ENCODE data around the gene STK11.

The STK11 gene

DNA sequence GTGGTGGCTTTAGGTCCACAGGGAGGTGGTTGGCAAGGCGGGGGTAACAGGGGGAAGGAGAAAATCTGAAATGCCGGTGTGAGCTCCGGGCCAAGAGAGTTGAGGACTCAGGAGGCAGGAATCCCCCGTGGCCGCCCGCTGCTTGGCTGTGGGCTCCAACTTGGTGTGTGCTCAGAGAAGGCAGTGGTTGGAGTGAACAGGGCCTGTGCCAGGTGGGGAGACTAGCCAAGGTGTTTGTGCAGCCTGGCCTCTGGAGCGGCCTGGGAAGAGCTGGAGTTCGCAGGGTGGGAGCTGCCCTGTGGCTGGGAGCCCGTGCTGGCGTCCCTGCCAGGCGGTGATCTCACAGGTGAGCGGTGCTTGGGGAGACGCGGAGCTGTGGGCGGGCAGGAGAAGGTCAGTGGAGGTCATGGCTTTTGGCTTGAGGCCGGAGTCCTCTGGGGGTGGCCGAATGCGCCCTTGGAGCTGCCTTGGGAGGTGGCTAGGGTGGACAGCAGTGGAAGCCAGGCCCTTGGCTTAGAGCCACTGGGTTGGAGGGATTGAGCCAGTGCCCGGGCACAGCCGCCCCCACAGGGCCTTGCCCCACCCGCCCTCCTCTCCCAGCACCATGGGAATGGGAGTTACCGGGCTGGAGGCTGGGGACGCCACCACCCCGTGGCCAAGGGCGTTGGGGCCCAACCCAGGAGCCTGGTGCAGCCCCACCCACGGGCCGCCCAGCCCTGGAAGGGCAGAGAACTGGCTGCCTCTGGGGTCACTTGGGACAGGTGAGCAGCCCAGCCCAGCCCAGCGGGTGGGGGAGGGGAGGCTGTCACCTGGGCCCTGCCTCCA, 56.4 kb downstream of the STK11 start:
- no peak for DNase-seq (ENCODE audit: low read depth in 2 of 2)

- DNase-seq (ENCODE audit: low read depth in 2 of 2): no peak
These were observed 57.1 kb downstream of the STK11 start for GRCh38 chr19:1262623-1263123.

DNA sequence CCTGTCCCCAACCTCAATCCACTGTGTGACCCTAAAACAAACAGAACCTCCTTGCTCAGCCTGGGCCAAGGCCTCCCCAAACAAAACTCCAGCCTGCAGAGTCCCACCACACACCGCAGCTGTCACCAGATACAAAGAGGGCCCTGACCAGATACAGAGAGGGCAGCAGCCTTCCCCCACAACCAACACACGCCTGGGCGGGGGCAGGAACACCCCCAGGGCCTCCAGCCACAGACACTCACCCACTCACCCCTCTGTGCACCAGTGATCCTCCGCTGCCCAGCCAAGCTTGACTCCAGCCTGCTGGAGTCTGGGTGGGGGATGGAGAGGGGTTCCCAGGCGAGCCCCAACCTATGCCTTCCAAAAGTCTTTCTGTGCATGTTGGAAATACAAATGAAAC, 57.6 kb downstream of the STK11 start:
- no peak for DNase-seq (ENCODE audit: low read depth in 2 of 2)

DNA sequence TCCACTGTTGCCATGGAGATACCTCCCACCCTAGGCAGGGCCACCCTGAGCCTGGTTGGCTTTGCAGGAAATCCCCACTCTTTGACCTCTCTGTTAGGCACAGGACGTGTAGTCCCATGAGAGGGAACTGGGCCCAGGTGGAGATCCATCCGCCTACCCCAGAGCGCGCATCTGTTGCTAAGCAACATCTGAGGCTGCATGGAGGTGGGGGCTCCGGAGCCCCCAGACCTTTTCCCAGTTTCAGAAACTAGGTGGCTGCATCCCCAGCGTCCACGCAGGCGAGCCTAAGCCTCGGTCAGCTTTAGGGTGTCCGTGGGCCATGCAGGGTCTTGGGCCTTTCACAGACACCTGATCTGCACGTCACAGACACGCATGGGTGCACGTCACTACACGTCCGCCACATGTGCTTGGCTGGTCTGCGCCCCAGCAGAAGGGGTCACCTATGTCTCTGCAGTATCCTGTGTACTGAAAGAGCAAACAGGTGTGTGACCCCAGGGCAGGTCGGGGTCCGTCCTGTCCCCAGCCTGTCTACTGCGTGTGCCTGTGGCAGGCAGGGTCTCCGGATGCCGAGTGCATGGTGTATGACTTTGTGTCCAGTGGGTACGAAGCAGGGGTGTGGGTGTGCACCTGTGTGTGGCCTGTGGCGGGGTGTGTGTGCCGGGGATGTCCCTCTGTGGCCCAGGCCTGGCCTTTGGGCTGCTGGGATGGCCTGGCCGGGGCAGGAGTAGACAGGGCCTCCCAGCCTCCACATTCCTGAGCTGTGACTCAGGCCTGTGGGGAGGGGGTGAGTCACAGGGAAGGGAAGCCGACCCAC, 59.4 kb downstream of the STK11 start:
- DNase-seq (ENCODE audit: low read depth in 2 of 2): no peak

DNA sequence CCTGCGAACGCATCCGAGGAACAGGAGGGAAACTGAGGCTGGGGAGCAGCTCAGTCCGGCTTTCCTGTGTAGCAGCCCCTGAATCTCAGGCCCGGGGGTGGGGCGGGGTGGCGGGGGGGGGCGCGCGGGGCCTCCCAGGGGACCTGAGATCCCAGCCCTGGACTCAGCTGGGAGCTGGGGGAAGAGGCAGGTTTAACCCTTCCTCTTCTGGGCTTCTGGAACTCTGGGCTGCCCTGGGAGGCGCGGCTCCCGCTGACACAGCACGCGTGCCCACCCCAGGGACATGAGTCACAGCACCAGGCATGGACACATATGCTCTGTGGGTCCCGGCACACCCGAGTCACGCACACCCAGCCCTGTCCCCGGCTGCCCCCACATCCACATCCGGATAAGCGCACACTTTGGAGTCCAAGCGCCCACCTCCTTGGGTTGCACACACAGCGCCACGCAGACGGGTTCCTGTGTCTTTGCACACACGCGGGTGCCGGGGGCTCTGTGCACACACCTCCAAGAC, 60.1 kb downstream of the STK11 start:
- no peak for DNase-seq (ENCODE audit: low read depth in 2 of 2)

DNA sequence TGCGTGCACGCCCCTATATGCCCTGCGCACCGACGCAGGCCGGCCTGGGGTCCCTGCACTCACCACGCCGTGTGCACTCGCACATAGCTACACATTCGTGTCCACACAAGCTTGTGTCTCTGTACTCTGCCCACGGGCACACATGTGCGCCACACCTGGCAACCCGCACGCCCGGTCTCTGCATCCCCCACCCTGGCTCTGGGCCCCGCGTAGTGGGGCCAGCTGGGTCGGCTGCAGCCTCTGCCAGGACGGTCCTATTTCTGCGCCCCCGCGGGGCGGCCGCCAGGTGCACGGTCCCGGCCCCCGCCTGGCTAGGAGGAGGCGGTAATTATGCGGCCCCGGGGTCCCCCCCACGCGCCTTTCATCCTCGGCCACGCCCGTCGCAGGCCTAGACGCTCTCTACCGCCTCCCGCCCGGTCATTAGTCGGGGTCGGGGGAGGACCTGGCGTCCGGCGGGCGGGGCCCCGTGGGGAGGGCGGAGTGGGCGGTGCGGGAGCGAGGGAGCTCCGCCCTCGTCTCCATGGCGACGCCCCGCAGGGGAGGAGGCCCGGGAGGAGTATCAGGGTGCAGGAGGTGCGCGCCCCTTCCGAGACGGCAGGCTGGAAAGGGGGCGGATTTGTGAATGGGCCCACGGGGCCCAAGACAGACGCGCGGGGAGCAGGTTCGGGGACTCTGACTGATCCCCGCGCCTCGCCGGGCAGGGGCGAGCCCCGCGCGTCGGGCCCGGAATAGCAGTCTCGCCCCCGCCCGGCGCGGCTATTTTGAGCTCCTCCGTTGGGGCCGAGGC, 60.7 kb downstream of the STK11 start:
- DNase-seq (ENCODE audit: low read depth in 2 of 2): peak; percentile 85

DNA sequence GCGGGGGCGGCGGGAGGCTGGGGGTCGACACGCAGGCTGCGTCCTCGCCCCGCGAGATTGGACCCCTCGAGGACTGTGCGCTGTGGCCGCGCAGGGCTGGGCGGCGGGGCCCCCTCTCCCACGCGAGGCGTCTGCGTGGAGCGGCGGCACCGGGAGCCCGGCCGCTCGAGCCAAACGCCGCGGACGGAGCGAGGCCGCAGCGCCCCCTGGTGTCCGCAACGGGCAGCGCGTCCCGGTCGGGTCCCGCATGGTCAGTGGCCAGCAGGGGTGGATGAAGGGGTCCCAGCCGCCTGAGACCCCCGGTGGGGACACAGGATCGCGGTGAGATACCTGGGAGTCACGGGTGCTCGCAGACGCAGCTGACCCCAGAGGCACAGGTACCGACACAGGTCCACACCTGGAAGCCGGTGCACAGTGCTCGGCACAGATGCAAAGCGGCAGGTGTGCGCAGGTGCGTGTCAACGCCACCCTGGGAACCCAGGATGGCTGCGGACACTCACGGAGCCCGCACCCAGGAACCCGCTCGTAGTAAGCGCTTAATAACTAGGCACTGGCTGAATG, 61.4 kb downstream of the STK11 start:
- peak; percentile 64 to 67 for DNase-seq (ENCODE audit: low read depth in 2 of 2)

DNA sequence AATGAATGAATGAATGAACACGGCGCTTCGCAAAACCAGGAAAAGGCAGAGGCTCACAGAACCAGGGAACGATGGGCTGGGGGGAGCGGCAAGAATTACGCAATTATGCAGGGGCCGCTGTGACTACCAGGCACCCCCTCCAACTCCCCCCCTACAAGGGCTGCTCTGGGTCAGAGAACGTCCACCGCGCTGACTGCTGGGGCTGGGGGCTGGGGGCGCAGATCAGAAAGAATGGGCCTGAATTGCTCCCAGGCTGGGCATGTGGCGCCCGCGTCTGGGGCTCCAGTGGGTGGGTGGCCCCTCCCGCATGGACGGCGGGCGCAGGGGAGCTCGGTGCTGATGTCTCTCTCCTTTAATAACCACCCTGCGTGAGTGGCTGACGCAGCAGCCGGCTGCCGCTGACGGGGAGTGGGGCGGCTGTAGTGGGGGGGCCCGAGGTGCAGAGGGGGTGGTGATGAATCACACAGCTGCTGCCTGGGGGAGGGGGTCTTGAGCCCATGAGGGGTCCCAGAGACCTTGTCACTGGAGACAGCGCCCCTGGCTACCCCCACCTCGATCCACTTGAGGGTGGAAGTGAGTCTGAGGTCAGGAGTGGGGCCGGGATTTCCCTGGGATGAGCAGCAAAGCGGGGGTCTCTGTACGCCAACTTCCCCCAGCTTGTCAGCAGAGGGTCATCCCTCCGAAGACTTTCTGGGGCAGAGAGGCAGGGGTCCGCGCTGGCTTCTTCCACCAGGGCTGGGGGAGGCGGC, 62.1 kb downstream of the STK11 start:
- no peak for DNase-seq (ENCODE audit: low read depth in 2 of 2)

DNA sequence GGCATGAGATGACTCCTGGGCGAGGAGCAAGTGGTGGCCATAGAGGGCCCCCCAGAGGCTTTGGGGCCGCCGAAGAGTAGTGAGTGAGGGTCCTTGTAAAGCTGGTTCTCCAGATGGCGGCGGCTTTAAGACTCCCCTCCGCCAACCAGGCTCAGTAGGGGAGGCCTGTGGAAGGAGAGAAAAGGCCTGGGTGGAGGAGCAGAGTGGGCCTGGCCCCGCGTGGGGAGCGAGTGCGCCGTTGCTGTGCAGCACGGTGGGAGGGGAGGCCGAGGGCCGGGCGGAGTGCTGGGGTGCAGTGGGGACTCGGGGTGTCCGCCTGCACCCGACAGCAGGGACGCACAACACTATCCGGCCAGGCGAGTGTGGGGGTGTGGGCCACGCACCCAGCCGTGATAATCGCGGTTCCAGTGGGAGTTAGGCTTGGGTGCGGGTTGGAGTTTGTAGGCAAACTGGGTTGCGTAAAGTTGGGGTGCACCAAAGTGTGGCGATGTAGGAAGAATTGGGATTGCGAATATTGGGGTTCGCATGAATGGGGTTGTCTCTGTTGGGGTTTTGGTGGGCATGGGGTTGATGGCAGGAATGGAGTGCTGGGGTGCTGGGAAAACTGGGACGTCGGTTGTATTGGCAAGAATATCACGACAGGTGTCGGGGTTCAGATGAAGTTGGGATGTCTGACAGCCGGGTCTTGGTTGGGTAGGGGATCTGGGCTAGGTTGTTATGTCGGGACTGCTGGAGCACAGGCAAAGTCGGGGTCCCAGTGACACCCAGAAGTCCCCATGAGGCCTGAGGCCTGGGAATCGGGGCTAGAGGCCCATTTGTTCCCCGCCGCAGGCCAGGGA, 62.9 kb downstream of the STK11 start:
- no peak for DNase-seq (ENCODE audit: low read depth in 2 of 2)

DNA sequence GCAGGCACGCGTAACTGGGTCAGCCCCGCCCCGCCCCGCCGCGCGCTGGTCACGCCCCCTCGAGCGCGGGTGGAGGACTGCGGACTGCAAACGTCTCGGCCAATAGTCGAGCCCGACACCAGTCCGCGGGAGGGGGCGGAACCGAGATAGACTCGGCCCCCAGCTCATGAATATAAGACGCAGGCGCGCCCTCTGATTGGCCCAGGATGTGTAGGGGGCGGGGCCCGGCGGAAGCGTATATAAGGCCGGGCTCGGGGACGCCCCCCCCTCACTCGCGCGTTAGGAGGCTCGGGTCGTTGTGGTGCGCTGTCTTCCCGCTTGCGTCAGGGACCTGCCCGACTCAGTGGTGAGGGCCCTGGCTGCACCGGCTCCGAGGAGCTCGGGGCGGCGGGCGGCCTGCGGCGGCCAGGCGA, 63.5 kb downstream of the STK11 start, which contains the start of gene CIRBP:
Gene CIRBP, plus strand, starts transcription at position 268 of the 413 bp plus-strand sequence. CDS start 1,602 bp downstream, outside the sequence.
- DNase-seq (ENCODE audit: low read depth in 2 of 2): peak; percentile 99

DNA sequence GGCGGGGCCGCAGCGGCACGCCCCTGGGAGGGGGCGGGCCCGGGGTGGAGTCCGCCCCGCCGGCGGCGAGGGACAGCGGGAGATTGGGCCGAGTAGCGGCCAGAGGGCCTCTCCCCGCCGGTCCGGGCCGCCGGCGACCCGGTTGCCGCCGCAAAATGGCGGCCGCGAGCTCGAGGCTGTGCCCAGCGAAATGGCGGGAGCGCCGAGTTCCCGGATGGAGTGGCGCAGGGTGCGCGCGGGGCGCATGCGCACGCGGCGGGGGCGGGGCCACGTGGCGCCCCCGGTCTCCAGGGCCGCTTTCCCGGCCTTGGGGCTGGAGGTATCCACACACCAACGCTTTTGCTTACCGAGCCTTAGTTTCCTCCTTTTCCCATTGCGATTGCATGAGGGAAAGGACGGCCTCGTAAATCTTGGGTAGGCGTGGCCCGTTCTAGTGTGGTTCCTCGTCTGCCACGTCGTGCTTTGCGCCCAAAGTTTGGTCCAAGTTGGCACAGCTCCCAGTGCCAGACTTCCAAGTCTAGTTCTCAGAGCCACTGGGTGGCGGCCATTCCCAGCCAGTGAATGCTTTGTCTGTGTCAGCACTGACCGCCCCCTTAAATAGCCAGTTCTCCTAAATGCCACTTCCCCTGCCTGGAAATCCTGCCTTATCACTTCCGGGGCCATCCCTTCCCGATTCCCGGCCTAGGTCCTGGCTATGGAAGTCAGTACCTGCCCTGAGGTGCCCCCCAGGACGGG, 64.1 kb downstream of the STK11 start:
- DNase-seq (ENCODE audit: low read depth in 2 of 2): peak; percentile 76 to 80

DNA sequence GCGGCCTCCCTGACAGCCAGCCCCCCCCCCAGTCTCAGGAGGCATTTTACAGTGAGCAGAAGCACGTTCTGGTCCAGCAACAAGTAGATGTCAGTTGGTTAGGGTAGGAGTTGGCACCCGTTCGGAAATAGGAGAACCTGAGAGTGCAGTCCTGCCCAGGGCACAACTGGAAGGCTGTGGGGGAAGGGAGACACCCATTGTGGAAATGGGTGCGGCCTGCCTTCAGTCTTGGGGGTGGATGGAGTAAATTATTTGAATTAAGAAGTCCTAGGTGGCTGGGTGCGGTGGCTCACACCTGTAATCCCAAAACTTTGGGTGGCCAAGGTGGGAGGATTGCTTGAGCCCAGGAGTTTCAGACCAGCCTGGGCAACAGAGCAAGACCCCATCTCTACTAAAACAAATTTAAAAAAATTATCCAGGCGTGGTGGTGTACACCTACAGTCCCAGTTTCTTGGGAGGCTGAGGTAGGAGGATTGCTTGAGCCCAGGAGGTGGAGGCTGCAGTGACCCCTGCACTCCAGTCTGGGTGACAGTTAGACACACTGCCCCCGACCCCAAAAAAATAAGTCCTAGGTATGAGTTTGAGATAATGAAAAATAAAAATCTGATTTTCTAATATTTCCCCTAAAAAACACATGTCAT, 64.8 kb downstream of the STK11 start:
- DNase-seq (ENCODE audit: low read depth in 2 of 2): no peak

DNA sequence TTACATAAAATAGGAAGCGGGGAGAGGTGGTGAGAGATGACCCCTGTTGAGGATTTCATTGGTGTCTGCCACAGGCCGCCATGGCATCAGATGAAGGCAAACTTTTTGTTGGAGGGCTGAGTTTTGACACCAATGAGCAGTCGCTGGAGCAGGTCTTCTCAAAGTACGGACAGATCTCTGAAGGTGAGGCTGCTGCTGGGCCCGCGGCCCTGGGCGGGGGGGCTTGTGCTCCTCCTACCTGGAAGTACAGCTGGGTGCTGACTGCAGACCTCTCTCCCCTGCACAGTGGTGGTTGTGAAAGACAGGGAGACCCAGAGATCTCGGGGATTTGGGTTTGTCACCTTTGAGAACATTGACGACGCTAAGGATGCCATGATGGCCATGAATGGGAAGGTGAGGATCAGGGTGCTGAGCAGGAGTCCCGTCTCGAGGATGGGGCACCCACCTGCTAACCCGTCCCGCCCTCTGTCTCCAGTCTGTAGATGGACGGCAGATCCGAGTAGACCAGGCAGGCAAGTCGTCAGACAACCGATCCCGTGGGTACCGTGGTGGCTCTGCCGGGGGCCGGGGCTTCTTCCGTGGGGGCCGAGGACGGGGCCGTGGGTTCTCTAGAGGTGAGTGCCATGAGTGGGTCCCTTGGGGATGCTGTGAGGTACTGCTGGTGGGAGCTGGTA, 65.4 kb downstream of the STK11 start:
- DNase-seq (ENCODE audit: low read depth in 2 of 2): no peak

- DNase-seq (ENCODE audit: low read depth in 2 of 2): no peak
These were observed 66.2 kb downstream of the STK11 start for GRCh38 chr19:1271528-1272422.

DNA sequence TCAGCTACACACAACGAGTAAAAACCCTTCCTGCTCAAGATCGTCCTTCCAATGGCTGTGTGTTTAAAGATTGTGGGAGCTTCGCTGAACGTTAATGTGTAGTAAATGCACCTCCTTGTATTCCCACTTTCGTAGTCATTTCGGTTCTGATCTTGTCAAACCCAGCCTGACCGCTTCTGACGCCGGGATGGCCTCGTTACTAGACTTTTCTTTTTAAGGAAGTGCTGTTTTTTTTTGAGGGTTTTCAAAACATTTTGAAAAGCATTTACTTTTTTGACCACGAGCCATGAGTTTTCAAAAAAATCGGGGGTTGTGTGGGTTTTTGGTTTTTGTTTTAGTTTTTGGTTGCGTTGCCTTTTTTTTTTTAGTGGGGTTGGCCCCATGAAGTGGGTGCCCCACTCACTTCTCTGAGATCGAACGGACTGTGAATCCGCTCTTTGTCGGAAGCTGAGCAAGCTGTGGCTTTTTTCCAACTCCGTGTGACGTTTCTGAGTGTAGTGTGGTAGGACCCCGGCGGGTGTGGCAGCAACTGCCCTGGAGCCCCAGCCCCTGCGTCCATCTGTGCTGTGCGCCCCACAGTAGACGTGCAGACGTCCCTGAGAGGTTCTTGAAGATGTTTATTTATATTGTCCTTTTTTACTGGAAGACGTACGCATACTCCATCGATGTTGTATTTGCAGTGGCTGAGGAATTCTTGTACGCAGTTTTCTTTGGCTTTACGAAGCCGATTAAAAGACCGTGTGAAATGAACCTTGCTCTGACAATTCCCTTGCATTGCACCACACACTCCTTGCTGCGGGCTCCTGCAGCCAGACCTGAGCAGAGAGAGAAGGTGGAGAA, 67.1 kb downstream of the STK11 start:
- DNase-seq (ENCODE audit: low read depth in 2 of 2): no peak
